Pons (tissue), 1 donor: ENCODE results near the gene CRIP1.

Source experiments
- DNase-seq: peaks from one replicate; pipeline ENCODE4 v3.0.0-alpha.2; 2016; ENCODE audit warnings: low spot score

Gene CRIP1

DNA sequence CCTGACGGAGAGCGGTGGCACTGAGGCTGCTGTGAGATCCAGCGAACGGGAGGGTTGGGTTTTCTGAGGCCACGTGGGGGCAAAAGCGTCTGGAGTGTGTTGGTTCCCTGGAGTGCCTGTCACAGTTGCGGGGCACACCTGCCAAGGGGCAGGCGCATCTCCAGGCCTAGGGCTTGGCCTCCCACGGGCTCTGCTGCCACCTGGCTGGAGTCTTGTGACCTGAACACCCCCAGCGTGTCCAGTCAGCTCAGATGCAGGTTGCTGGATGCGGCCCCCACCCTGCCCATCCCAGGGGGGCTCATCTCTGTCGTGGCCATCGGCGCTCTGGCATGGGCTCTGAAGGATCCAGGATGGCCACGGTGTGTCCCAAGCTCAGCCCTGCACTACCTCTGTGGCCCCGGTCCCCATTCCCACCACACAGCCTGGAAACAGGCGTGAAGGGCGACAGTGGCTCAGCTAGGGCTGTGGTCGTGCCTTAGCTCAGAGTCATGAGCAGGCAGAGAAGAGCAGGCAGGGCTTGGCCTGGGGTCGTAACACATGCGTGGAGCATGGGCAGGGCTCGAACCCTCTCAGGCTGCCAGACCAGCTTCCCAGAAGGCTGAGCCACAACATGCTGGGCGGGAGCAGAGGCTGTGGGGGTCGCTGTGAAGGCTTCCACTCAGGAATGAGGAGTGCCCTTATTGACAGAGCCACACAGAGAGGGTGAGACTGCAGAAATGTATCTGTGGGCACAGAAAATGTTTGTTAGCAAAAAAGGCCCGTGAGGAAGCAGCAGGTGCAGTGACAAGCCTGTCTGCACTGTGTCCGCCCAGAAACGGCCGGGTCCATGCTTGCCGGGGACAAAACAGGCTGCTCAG is 35.6 kb upstream of the CRIP1 start:
- no peak for DNase-seq

DNA sequence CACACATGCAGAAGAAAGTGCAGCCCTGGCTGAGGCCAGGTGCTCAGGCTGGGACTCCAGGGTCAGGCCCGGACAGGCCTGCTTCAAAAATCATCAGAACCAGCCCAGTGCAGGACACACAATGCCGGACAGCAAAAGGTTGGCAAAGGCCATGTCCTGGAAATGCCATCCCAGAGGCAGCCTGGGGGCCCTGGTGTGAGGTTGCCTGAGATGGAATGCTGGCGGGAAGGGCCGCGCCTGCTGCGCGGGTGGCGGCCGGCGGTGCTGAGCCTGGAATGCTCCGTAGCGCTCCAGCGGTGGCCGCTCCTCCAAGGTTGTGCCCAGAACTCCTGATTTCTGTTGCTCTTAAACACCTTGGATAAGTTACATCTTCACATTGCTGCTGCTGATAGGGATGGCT is 33.7 kb upstream of the CRIP1 start:
- no peak for DNase-seq

GRCh38 chr14:105453847-105454246 is 32.8 kb upstream of the CRIP1 start:
- DNase-seq: no peak

GRCh38 chr14:105455086-105455640 is 31.5 kb upstream of the CRIP1 start:
- no peak for DNase-seq

DNA sequence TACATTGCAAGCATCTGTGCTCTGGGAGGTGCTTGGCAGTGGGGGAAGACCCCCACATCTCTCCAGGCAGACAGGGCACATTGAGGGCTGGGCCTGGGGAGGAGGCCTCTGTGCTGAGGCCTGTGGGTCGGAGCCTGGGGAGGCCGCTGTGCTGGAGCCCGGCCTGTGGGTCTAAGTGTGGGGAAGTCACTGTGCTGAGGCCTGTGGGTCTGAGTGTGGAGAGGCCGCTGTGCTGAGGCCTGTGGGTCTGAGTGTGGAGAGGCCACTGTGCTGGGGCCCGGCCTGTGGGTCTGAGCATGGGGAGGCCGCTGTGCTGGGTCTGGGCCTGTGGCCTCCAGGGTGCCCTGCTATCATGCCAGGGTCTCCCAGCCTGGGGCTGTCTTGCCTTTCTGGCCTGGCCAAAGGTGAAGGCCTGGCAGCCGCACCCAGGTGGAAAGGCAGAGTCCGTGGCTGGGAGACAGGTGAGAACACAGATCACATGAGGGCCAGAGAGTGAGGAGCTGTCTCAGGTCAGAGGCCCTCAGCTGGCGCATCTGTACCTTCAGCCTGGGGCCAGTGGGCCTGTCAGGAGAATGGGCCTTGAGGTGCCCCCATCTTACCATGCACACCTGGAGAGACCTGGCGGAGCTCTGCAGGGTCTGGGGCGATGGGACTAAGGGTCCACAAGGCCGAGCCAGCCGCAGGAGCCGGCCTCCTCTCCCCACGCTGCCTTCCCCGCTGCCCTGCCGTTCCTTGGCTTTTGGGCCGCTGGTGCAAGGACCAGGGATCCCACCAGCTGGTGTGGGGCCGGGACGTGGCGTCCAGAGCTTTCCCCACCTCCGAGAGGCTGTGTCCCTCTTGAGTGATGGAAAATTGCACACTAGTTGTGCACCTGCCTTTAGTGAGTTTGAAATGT is 30.7 kb upstream of the CRIP1 start:
- DNase-seq: no peak

- no peak for DNase-seq
Measured at GRCh38 chr14:105456736-105457617, 29.7 kb upstream of the CRIP1 start.

DNA sequence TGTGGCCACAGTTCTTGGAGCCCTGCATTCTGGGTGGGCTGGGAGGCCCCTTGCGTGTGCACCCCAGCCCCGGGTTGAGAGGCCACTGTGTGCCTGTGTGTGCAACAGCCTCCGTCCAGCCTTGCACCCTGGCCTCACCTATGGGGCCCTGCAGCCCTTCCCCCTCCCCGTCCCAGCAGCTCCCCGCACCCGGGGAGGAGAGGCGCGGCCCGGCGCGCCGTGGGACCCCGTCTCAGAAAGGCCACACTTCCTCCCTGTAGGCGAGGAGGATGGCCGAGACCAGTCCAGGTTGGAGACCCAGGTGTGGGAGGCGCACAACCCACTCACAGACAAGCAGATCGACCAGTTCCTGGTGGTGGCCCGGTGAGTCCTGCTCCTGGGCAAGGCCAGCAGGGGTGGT is 28.7 kb upstream of the CRIP1 start:
- no peak for DNase-seq

DNA sequence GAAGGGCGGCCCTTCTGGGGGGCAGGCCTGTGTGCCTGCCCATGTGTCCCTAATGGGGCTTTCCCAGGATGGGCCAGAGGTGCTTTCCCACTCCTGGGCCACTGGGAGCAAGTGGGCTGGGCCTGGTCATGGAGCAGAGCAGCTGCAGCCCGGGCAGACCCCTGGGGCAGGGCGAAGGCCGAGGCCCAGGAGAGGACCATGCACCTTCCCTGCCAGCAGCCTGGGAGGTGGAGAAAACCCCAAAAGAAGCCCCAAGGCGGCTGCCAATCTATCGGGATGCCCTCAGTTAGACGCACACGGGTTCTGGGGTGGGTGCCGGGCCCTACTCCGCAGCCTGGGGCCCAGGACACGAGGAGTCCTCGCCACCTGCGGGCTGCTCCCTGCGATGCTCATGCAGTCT is 28.1 kb upstream of the CRIP1 start:
- no peak for DNase-seq

GRCh38 chr14:105460116-105460515 is 26.6 kb upstream of the CRIP1 start:
- no peak for DNase-seq

DNA sequence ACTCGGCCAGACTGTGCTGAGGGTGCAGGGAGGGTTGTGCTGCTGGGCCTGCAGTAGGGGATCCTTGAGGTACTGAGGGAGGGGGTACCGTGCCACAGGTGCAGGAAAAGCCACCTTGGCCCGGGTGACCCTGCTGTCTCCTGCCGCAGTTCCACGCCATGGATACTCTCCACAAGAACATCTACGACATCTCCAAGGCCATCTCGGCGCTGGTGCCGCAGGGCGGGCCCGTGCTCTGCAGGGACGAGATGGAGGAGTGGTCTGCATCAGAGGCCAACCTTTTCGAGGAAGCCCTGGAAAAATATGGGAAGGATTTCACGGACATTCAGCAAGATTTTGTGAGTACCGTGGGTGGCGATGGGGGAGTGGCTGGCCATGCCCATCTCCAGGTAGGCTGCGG is 26.1 kb upstream of the CRIP1 start:
- DNase-seq: no peak

DNA sequence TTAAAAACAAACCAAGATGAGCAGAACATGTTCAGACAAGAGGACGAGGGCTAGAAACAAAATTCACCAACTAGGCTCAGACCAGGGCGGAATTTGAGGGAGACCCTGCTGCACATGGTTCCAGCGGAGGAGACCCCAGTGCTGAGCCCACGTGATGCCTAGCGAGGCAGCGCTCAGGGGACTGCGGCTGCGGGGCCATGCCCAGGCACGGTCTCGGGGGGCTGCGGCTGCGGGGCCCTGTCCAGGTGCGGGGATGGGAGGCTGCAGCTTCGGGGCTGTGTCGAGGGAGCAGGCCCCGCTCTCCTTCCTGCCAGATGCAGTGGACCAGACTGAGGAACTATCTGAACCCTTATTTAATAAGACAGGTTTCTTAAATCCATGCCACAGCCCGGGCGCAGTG is 24.8 kb upstream of the CRIP1 start:
- DNase-seq: no peak

GRCh38 chr14:105464501-105464900 is 22.2 kb upstream of the CRIP1 start:
- DNase-seq: no peak

GRCh38 chr14:105465209-105466031 is 21.3 kb upstream of the CRIP1 start:
- DNase-seq: no peak

DNA sequence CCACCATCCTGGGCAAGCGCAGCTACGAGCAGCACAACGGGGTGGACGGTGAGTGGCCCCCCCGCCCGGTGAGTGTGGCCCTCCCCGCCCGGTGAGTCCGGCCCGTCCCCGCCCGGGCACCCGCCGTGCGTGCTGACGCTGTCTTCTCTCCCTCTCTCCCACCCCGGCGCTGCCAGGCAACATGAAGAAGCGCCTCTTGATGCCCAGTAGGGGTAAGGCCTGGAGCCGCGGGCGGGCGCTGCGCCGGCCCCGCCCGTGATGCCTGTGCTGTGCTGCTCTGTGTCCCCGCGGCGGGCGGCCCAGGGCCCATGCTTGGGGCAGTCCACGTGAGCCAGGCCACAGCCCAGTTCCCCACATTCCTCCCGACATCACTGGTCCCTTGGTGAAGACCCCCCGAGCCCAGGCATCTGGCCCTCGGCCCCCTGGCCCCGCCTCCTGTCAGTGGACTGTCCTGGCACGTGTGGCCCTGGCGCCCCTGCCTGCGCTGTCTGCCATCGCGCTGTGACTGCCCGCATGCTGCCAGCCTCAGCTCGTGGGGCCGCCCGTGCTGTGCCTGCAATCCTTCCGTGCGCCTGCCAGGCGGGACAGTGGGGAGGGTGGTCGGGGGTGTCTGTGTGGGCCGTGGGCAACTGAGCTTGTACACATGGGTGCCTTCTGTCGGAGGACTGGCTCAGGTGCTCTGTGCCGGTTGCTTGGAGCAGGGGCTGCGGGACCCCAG is 20.0 kb upstream of the CRIP1 start:
- DNase-seq: no peak

- DNase-seq: no peak
Measured at GRCh38 chr14:105467249-105467941, 19.3 kb upstream of the CRIP1 start.

GRCh38 chr14:105467942-105468471 is 18.7 kb upstream of the CRIP1 start:
- no peak for DNase-seq

- no peak for DNase-seq
Measured at GRCh38 chr14:105468621-105469241, 18.0 kb upstream of the CRIP1 start.

DNA sequence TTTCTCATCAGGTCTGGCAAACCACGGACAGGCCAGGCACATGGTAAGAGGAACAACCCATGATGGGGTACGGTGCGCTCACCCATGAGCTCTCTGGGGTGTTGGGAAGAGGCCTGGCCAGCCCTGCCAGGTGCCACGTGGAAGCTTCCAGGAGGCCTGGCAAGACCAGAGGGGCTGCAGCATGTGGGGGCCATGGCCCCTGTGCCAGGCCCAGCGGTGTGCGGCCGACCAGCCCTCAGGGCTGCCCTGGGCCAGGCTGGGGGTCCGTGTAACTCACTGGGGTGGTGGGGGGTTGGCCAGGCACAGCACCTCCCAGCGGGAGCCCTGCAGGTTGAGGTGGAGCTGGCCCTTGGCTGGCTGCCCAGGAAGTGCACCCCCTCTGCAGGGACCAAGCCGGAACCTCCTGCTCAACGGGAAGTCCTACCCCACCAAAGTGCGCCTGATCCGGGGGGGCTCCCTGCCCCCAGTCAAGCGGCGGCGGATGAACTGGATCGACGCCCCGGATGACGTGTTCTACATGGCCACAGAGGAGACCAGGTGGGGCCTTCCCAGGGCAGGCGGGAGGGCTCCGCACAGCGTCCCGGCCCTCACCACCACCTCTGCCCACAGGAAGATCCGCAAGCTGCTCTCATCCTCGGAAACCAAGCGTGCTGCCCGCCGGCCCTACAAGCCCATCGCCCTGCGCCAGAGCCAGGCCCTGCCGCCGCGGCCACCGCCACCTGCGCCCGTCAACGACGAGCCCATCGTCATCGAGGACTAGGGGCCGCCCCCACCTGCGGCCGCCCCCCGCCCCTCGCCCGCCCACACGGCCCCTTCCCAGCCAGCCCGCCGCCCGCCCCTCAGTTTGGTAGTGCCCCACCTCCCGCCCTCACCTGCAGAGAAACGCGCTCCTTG is 17.0 kb upstream of the CRIP1 start:
- DNase-seq: no peak
